ENCODE results near the gene TUBB6.

TUBB6 gene

GRCh38 chr18:12314591-12315305 lies 6.7 kb downstream of the TUBB6 start:
- peaks cover 51% of the 10 kb centered on the region for H3K36me3 Mint-ChIP-seq (ENCODE audit: low read depth)
- no peak overlapping the region for H3K4me3 Mint-ChIP-seq
- peaks cover 50% of the 10 kb centered on the region for H3K4me1 Mint-ChIP-seq
- H3K9me3 Mint-ChIP-seq = peaks cover 8% of the 10 kb centered on the region
- peak overlapping the region in 1 of 3 experiments; percentile 72 for H3K27ac Mint-ChIP-seq
- TF ChIP-seq CTCF (IDR thresholded peaks at IDR 0.05; ENCODE audit: unreplicated experiment in 3 of 3) = no peak
- H3K27me3 Mint-ChIP-seq (ENCODE audit: low read depth) = peaks cover 4% of the 10 kb centered on the region

- TF ChIP-seq CTCF (IDR thresholded peaks at IDR 0.05; ENCODE audit: unreplicated experiment in 3 of 3) = no peak
- Mint-ChIP-seq H3K4me3 (peak overlapping the region in 1 of 3 experiments; percentile 54), H3K9me3 (peaks cover 7% of the 10 kb centered on the region), H3K36me3 (ENCODE audit: low read depth) (peaks cover 47% of the 10 kb centered on the region), H3K27ac (peak overlapping the region in 1 of 3 experiments; percentile 64), H3K27me3 (ENCODE audit: low read depth) (no peaks in the 10 kb centered on the region), H3K4me1 (peaks cover 51% of the 10 kb centered on the region)
These were observed 7.4 kb downstream of the TUBB6 start for GRCh38 chr18:12315490-12315889.

GRCh38 chr18:12315911-12316310 lies 7.9 kb downstream of the TUBB6 start:
- H3K4me3 Mint-ChIP-seq = peak overlapping the region in 1 of 3 experiments; percentile 54
- H3K9me3 Mint-ChIP-seq = peaks cover 5% of the 10 kb centered on the region
- no peaks in the 10 kb centered on the region for H3K27me3 Mint-ChIP-seq (ENCODE audit: low read depth)
- peak overlapping the region in 1 of 3 experiments; percentile 64 for H3K27ac Mint-ChIP-seq
- H3K36me3 Mint-ChIP-seq (ENCODE audit: low read depth) = peaks cover 44% of the 10 kb centered on the region
- TF ChIP-seq CTCF (IDR thresholded peaks at IDR 0.05; ENCODE audit: unreplicated experiment in 3 of 3) = no peak
- H3K4me1 Mint-ChIP-seq = peaks cover 56% of the 10 kb centered on the region

- Mint-ChIP-seq H3K4me1 (peaks cover 61% of the 10 kb centered on the region), H3K4me3 (no peak overlapping the region), H3K36me3 (ENCODE audit: low read depth) (peaks cover 34% of the 10 kb centered on the region), H3K9me3 (no peaks in the 10 kb centered on the region), H3K27ac (peak overlapping the region in 2 of 3 experiments; percentile 9 to 41), H3K27me3 (ENCODE audit: low read depth) (no peaks in the 10 kb centered on the region)
- TF ChIP-seq CTCF (IDR thresholded peaks at IDR 0.05; ENCODE audit: unreplicated experiment in 3 of 3) = no peak
These were observed 9.8 kb downstream of the TUBB6 start for GRCh38 chr18:12317664-12318333.

GRCh38 chr18:12318334-12318697 lies 10.3 kb downstream of the TUBB6 start:
- Mint-ChIP-seq H3K9me3 (no peaks in the 10 kb centered on the region), H3K27me3 (ENCODE audit: low read depth) (no peaks in the 10 kb centered on the region), H3K4me1 (peaks cover 56% of the 10 kb centered on the region), H3K27ac (peak overlapping the region in 2 of 3 experiments; percentile 9 to 41), H3K4me3 (no peak overlapping the region), H3K36me3 (ENCODE audit: low read depth) (peaks cover 34% of the 10 kb centered on the region)
- TF ChIP-seq CTCF (IDR thresholded peaks at IDR 0.05; ENCODE audit: unreplicated experiment in 3 of 3) = no peak
